ENCODE measurements around the gene HNRNPM.

HNRNPM gene

GRCh38 chr19:8398311-8398771 lies 46.4 kb upstream of the HNRNPM start:
- no peak overlapping the region for H3K4me3 ChIP-seq (replicated peaks; ENCODE audit: insufficient read depth, low read length)
- no peak for DNase-seq (ENCODE audit: low read depth in 1 of 2, low spot score in 1 of 2)
- no peak overlapping the region for H3K27ac ChIP-seq (replicated peaks)
- TF ChIP-seq CTCF (IDR thresholded peaks at IDR 0.05; ENCODE audit: insufficient read depth, low read length), result no peak
- TF ChIP-seq SPI1 (IDR thresholded peaks at IDR 0.05; ENCODE audit: borderline replicate concordance, low read depth), result no peak
- no peak for TF ChIP-seq POLR2AphosphoS5 (IDR thresholded peaks at IDR 0.05; ENCODE audit: low read depth)
- no peak for TF ChIP-seq GABPA (IDR thresholded peaks at IDR 0.05; ENCODE audit: low read depth)
- no peak for TF ChIP-seq REST (IDR thresholded peaks at IDR 0.05; ENCODE audit: insufficient replicate concordance, low read depth)
- no peaks in the 10 kb centered on the region for H3K27me3 ChIP-seq (ENCODE audit: insufficient read depth, poor library complexity, severe bottlenecking)

GRCh38 chr19:8399681-8400188 lies 45.0 kb upstream of the HNRNPM start:
- no peak for DNase-seq (ENCODE audit: low read depth in 1 of 2, low spot score in 1 of 2)
- no peaks in the 10 kb centered on the region for H3K27me3 ChIP-seq (ENCODE audit: insufficient read depth, poor library complexity, severe bottlenecking)
- TF ChIP-seq POLR2AphosphoS5 (IDR thresholded peaks at IDR 0.05; ENCODE audit: low read depth) (no peak), CTCF (IDR thresholded peaks at IDR 0.05; ENCODE audit: insufficient read depth, low read length) (no peak), REST (IDR thresholded peaks at IDR 0.05; ENCODE audit: insufficient replicate concordance, low read depth) (no peak), GABPA (IDR thresholded peaks at IDR 0.05; ENCODE audit: low read depth) (no peak), SPI1 (IDR thresholded peaks at IDR 0.05; ENCODE audit: borderline replicate concordance, low read depth) (no peak)
- H3K27ac ChIP-seq (replicated peaks), result no peak overlapping the region
- no peak overlapping the region for H3K4me3 ChIP-seq (replicated peaks; ENCODE audit: insufficient read depth, low read length)

- no peak for TF ChIP-seq POLR2AphosphoS5 (IDR thresholded peaks at IDR 0.05; ENCODE audit: low read depth)
- TF ChIP-seq REST (IDR thresholded peaks at IDR 0.05; ENCODE audit: insufficient replicate concordance, low read depth), result no peak
- TF ChIP-seq GABPA (IDR thresholded peaks at IDR 0.05; ENCODE audit: low read depth), result no peak
- TF ChIP-seq SPI1 (IDR thresholded peaks at IDR 0.05; ENCODE audit: borderline replicate concordance, low read depth), result no peak
- no peak for TF ChIP-seq CTCF (IDR thresholded peaks at IDR 0.05; ENCODE audit: insufficient read depth, low read length)
- Histone ChIP-seq H3K27ac (replicated peaks) (no peak overlapping the region), H3K27me3 (ENCODE audit: insufficient read depth, poor library complexity, severe bottlenecking) (no peaks in the 10 kb centered on the region), H3K4me3 (replicated peaks; ENCODE audit: insufficient read depth, low read length) (no peak overlapping the region)
- DNase-seq (ENCODE audit: low read depth in 1 of 2, low spot score in 1 of 2), result no peak
Observed at GRCh38 chr19:8401981-8402411, 42.8 kb upstream of the HNRNPM start.

All from HL-60 (cell line).